ENCODE measurements around the gene CLCA2. TPM values are rescaled to one million over a fixed set of nuclear protein-coding genes. Genes with fewer than 3 reads are reported as not detected.
A peak's percentile ranks its signal among the peaks of the same experiment; 100 is the strongest.

The CLCA2 gene
- total RNA-seq, 1 donor from 2014 or later, result 0.11 TPM

GRCh38 chr1:86503406-86504136 is 79.6 kb downstream of the CLCA2 start:
- Mint-ChIP-seq H3K4me3 (peak overlapping the region; percentile 71), H3K27ac (peak overlapping the region; percentile 94), H3K27me3 (ENCODE audit: low read depth) (no peaks in the 10 kb centered on the region), H3K36me3 (no peaks in the 10 kb centered on the region), H3K4me1 (peaks cover 37% of the 10 kb centered on the region), H3K9me3 (no peaks in the 10 kb centered on the region)
- peak in 1 of 2 experiments; percentile 40 for DNase-seq (ENCODE audit: low spot score in 2 of 2, unreplicated experiment in 2 of 2)
- TF ChIP-seq CTCF (IDR thresholded peaks at IDR 0.05; ENCODE audit: unreplicated experiment), result no peak

GRCh38 chr1:86504137-86504479 is 80.1 kb downstream of the CLCA2 start:
- DNase-seq (ENCODE audit: low spot score in 2 of 2, unreplicated experiment in 2 of 2), result no peak
- Mint-ChIP-seq H3K36me3 (no peaks in the 10 kb centered on the region), H3K9me3 (no peaks in the 10 kb centered on the region), H3K27me3 (ENCODE audit: low read depth) (no peaks in the 10 kb centered on the region), H3K27ac (peak overlapping the region; percentile 94), H3K4me1 (peaks cover 39% of the 10 kb centered on the region), H3K4me3 (peak overlapping the region; percentile 71)
- TF ChIP-seq CTCF (IDR thresholded peaks at IDR 0.05; ENCODE audit: unreplicated experiment), result no peak

GRCh38 chr1:86504895-86505563 is 81.1 kb downstream of the CLCA2 start:
- Mint-ChIP-seq H3K9me3 (no peaks in the 10 kb centered on the region), H3K4me1 (peaks cover 39% of the 10 kb centered on the region), H3K27ac (peak overlapping the region; percentile 45), H3K4me3 (no peak overlapping the region), H3K36me3 (no peaks in the 10 kb centered on the region), H3K27me3 (ENCODE audit: low read depth) (no peaks in the 10 kb centered on the region)
- TF ChIP-seq CTCF (IDR thresholded peaks at IDR 0.05; ENCODE audit: unreplicated experiment), result no peak
- no peak for DNase-seq (ENCODE audit: low spot score in 2 of 2, unreplicated experiment in 2 of 2)

GRCh38 chr1:86505564-86505902 is 81.6 kb downstream of the CLCA2 start:
- no peak for DNase-seq (ENCODE audit: low spot score in 2 of 2, unreplicated experiment in 2 of 2)
- Mint-ChIP-seq H3K27ac (no peak overlapping the region), H3K9me3 (no peaks in the 10 kb centered on the region), H3K4me1 (peaks cover 39% of the 10 kb centered on the region), H3K27me3 (ENCODE audit: low read depth) (no peaks in the 10 kb centered on the region), H3K4me3 (no peak overlapping the region), H3K36me3 (no peaks in the 10 kb centered on the region)
- no peak for TF ChIP-seq CTCF (IDR thresholded peaks at IDR 0.05; ENCODE audit: unreplicated experiment)

Other genes starting within 250 kb of the CLCA2 start
- 66.4 to 74.0 TPM (median 71.7 TPM) in 3 replicates for gene ODF2L, start 27.8 kb upstream of the CLCA2 start, total RNA-seq
- gene CLCA1, start 44.8 kb downstream of the CLCA2 start, total RNA-seq, result not detected in 3 replicates
- gene CLCA4, start 122.9 kb downstream of the CLCA2 start, total RNA-seq, result 0.07 TPM in 1 of 3 replicates, not detected in the others

Data from mesothelial cell of epicardium (in vitro differentiated cells).